Measurements from ENCODE around the gene RPRD2. TPM values are rescaled to one million over a fixed set of nuclear protein-coding genes. Genes with fewer than 3 reads are reported as not detected.

Gene RPRD2
- total and polyA plus RNA-seq, 9 of the 15 experiments (the other 6 are each of a cell fraction or from before 2014, with no cell fraction given), result 1.5 to 21.6 (median 7.7) TPM

GRCh38 chr1:150515328-150516049, 151.5 kb downstream of the RPRD2 start, which contains the start of gene FALEC (continued):
- TF ChIP-seq ZBTB2 (IDR thresholded peaks at IDR 0.05), result peak; percentile 90
- no peak for TF ChIP-seq POLR3G (IDR thresholded peaks at IDR 0.05; ENCODE audit: extremely low read depth, insufficient read length, insufficient replicate concordance)
- TF ChIP-seq ZHX1 (conservative IDR thresholded peaks at IDR 0.05; ENCODE audit: low read length), result no peak
- peak; percentile 77 for TF ChIP-seq L3MBTL2 (IDR thresholded peaks at IDR 0.05)
- TF ChIP-seq XRCC3 (IDR thresholded peaks at IDR 0.05), result no peak
- TF ChIP-seq FOXJ3 (CRISPR knock-in tag; IDR thresholded peaks at IDR 0.05), result no peak
- TF ChIP-seq KAT8 (IDR thresholded peaks at IDR 0.05; ENCODE audit: low read depth), result no peak
- no peak for TF ChIP-seq TAF9B (IDR thresholded peaks at IDR 0.05; ENCODE audit: partially characterized antibody)
- TF ChIP-seq SREBF2 (CRISPR knock-in tag; IDR thresholded peaks at IDR 0.05), result no peak
- peak; percentile 56 for TF ChIP-seq CREM (IDR thresholded peaks at IDR 0.05; ENCODE audit: low read depth)
- peak; percentile 46; the same call in 1 of the 2 replicates for TF ChIP-seq PML (IDR thresholded peaks at IDR 0.05; ENCODE audit: low read length)
- peak; percentile 39; the same call in 1 of the 2 replicates for TF ChIP-seq POLR2H (tag; IDR thresholded peaks at IDR 0.05; ENCODE audit: low read depth)
- no peak for TF ChIP-seq ZNF561 (CRISPR knock-in tag; conservative IDR thresholded peaks at IDR 0.05)
- TF ChIP-seq CBX1 (IDR thresholded peaks at IDR 0.05; ENCODE audit: low read depth), result 0 out of 2 replicates have a peak, but pooled peaks have one; percentile 26
- no peak for TF ChIP-seq CREB1 (IDR thresholded peaks at IDR 0.05)
- TF ChIP-seq CREB1 (CRISPR knock-in tag; IDR thresholded peaks at IDR 0.05), result no peak
- TF ChIP-seq TCF7L2 (IDR thresholded peaks at IDR 0.05; ENCODE audit: low read depth, low read length), result peak; percentile 84
- TF ChIP-seq TFE3 (CRISPR knock-in tag; IDR thresholded peaks at IDR 0.05), result peak; percentile 57
- TF ChIP-seq MIER1 (IDR thresholded peaks at IDR 0.05; ENCODE audit: low read depth), result no peak
- no peak for TF ChIP-seq JUND (IDR thresholded peaks at IDR 0.05; ENCODE audit: borderline replicate concordance, low read depth, low read length)
- TF ChIP-seq JUND (tag; IDR thresholded peaks at IDR 0.05; ENCODE audit: borderline replicate concordance, low read depth, low read length), result no peak; the same call in 2 of the 3 replicates
- TF ChIP-seq ESRRB (CRISPR knock-in tag; IDR thresholded peaks at IDR 0.05; ENCODE audit: borderline replicate concordance), result no peak
- TF ChIP-seq ZBTB5 (IDR thresholded peaks at IDR 0.05), result no peak
